Measurements from ENCODE around the gene PRDX1. TPM values are rescaled to one million over a fixed set of nuclear protein-coding genes. Genes with fewer than 3 reads are reported as not detected.

PRDX1 gene
- total and polyA plus RNA-seq, 2 experiments from 2014 or later: 1,070 to 2,149 TPM

- peaks cover 86% of the 10 kb centered on the region for H3K36me3 ChIP-seq (ENCODE audit: insufficient read depth)
- peaks cover 96% of the 10 kb centered on the region for H3K36me3 Mint-ChIP-seq (ENCODE audit: low read depth)
Observed at GRCh38 chr1:45512641-45513054, 9.0 kb downstream of the PRDX1 start.

GRCh38 chr1:45510972-45511527 lies 10.6 kb downstream of the PRDX1 start:
- no peak overlapping the region for H3K4me2 ChIP-seq
- peaks cover 22% of the 10 kb centered on the region for H3K79me2 ChIP-seq (replicated peaks; ENCODE audit: insufficient read depth)
- TF ChIP-seq CTCF (conservative IDR thresholded peaks at IDR 0.05; ENCODE audit: low read depth in 2 of 2) (no peak), POLR2AphosphoS5 (IDR thresholded peaks at IDR 0.05; ENCODE audit: low read depth) (0 out of 2 replicates have a peak, but pooled peaks have one; percentile 3), NANOG (IDR thresholded peaks at IDR 0.05; ENCODE audit: borderline replicate concordance) (no peak), STAT1 (IDR thresholded peaks at IDR 0.05; ENCODE audit: unreplicated experiment) (no peak), JUNB (IDR thresholded peaks at IDR 0.05; ENCODE audit: unreplicated experiment) (no peak), ETS1 (IDR thresholded peaks at IDR 0.05) (no peak)
- Mint-ChIP-seq H3K27ac (no peak overlapping the region), H3K4me3 (no peak overlapping the region; the same call in 2 of the 3 replicates), H3K9me3 (no peaks in the 10 kb centered on the region), H3K4me1 (no peaks in the 10 kb centered on the region), H3K36me3 (ENCODE audit: low read depth) (peaks cover 82% of the 10 kb centered on the region), H3K27me3 (ENCODE audit: insufficient read depth, low read depth, poor library complexity) (no peaks in the 10 kb centered on the region)
- peaks cover 70% of the 10 kb centered on the region for H3K36me3 ChIP-seq (ENCODE audit: insufficient read depth)
- H3K27me3 ChIP-seq (ENCODE audit: insufficient read depth): no peaks in the 10 kb centered on the region
- peaks cover 75% of the 10 kb centered on the region for H3F3A ChIP-seq (replicated peaks; ENCODE audit: low read depth)
- no peak overlapping the region for H2AFZ ChIP-seq
- H3K9me2 ChIP-seq (ENCODE audit: insufficient read depth): no peaks in the 10 kb centered on the region
- no peaks in the 10 kb centered on the region for H3K4me1 ChIP-seq (ENCODE audit: insufficient read depth)
- DNase-seq (ENCODE audit: low spot score) (no peak), ATAC-seq (no peak)
- H4K20me1 ChIP-seq (replicated peaks; ENCODE audit: insufficient read depth): peaks cover 48% of the 10 kb centered on the region
- no peak overlapping the region for H3K4me3 ChIP-seq
- peak overlapping the region; percentile 86; the same call in 1 of the 2 replicates for H3K27ac ChIP-seq (ENCODE audit: low read depth)

More at GRCh38 chr1:45512641-45513054, 9.0 kb downstream of the PRDX1 start:
- Histone ChIP-seq H3K79me2 (replicated peaks; ENCODE audit: insufficient read depth) (peaks cover 38% of the 10 kb centered on the region), H3K27ac (ENCODE audit: low read depth) (peak overlapping the region; percentile 78; the same call in 1 of the 2 replicates), H3K4me1 (ENCODE audit: insufficient read depth) (no peaks in the 10 kb centered on the region), H3K9me2 (ENCODE audit: insufficient read depth) (no peaks in the 10 kb centered on the region), H3F3A (replicated peaks; ENCODE audit: low read depth) (peaks cover 85% of the 10 kb centered on the region), H4K20me1 (replicated peaks; ENCODE audit: insufficient read depth) (peaks cover 55% of the 10 kb centered on the region), H3K4me2 (no peak overlapping the region), H3K4me3 (no peak overlapping the region), H3K27me3 (ENCODE audit: insufficient read depth) (no peaks in the 10 kb centered on the region), H2AFZ (no peak overlapping the region)
- ATAC-seq (peak; percentile 59), DNase-seq (ENCODE audit: low spot score) (peak; percentile 81)
- H3K4me1 Mint-ChIP-seq: no peaks in the 10 kb centered on the region; the same call in 2 of the 3 replicates
- no peak overlapping the region for H3K27ac Mint-ChIP-seq
- H3K27me3 Mint-ChIP-seq (ENCODE audit: insufficient read depth, low read depth, poor library complexity): no peaks in the 10 kb centered on the region
- TF ChIP-seq ETS1 (IDR thresholded peaks at IDR 0.05) (no peak), POLR2AphosphoS5 (IDR thresholded peaks at IDR 0.05; ENCODE audit: low read depth) (no peak; the same call in 1 of the 2 replicates), JUNB (IDR thresholded peaks at IDR 0.05; ENCODE audit: unreplicated experiment) (no peak), ZNF114 (CRISPR knock-in tag; IDR thresholded peaks at IDR 0.05) (no peak), CTCF (conservative IDR thresholded peaks at IDR 0.05; ENCODE audit: low read depth in 2 of 2) (peak; percentile 82 to 87)
- H3K9me3 Mint-ChIP-seq: no peaks in the 10 kb centered on the region
- no peak overlapping the region for H3K4me3 Mint-ChIP-seq
